ENCODE data around the gene SLC22A15. TPM values are rescaled to one million over a fixed set of nuclear protein-coding genes. Genes with fewer than 3 reads are reported as not detected.

Gene SLC22A15
- polyA plus RNA-seq, 2 of the 4 experiments (the other 2 are of a cell fraction) = 0.81 to 2.5 TPM

GRCh38 chr1:116097626-116098025 is 121.3 kb downstream of the SLC22A15 start:
- ATAC-seq = no peak
- CTCF ChIA-PET = no interaction called here
- POLR2A ChIA-PET = no interaction called here

GRCh38 chr1:116099379-116099778 is 123.1 kb downstream of the SLC22A15 start:
- H3K4me1 ChIP-seq = no peaks in the 10 kb centered on the region
- FAIRE-seq (no peak), ATAC-seq (no peak), DNase-seq (ENCODE audit: low read depth in 1 of 2, low spot score in 1 of 2) (no peak)
- no peak overlapping the region for H3K27ac ChIP-seq
- no peaks in the 10 kb centered on the region for H3K9me3 ChIP-seq
- no peak overlapping the region for H3K4me2 ChIP-seq
- CTCF ChIA-PET = interaction anchor here (1.3 kb wide), 1 partner anchor 40 kb away, joined by 4 read pairs; no protein-coding TSS in a partner anchor
- 60% methylated on average over 4 of the region's 4 CpGs for WGBS (ENCODE audit: missing lambda C conversion rate)
- TF ChIP-seq KDM1A (IDR thresholded peaks at IDR 0.05; ENCODE audit: low read depth) = no peak
- no peak overlapping the region for H3K4me3 ChIP-seq
- POLR2A ChIA-PET = no interaction called here

More at GRCh38 chr1:116097626-116098025, 121.3 kb downstream of the SLC22A15 start:
- no peak for FAIRE-seq
- WGBS (ENCODE audit: missing lambda C conversion rate) = 56% methylated on average over 1 of the region's 1 CpG
- Histone ChIP-seq H3K9me3 (no peaks in the 10 kb centered on the region), H3K4me1 (no peaks in the 10 kb centered on the region), H3K4me3 (no peak overlapping the region), H3K27ac (no peak overlapping the region), H3K4me2 (no peak overlapping the region)
- TF ChIP-seq CBX8 (IDR thresholded peaks at IDR 0.05) (no peak), EHF (CRISPR knock-in tag; IDR thresholded peaks at IDR 0.05) (no peak), FOXS1 (CRISPR knock-in tag; IDR thresholded peaks at IDR 0.05) (no peak), CEBPB (IDR thresholded peaks at IDR 0.05) (no peak), CTCF (IDR thresholded peaks at IDR 0.05) (no peak), HOXB5 (CRISPR knock-in tag; IDR thresholded peaks at IDR 0.05) (no peak), KDM5A (IDR thresholded peaks at IDR 0.05) (no peak), NR3C1 (IDR thresholded peaks at IDR 0.05) (no peak), JUN (IDR thresholded peaks at IDR 0.05) (no peak), E2F6 (IDR thresholded peaks at IDR 0.05; ENCODE audit: borderline replicate concordance, low read depth) (no peak), POLR2AphosphoS2 (conservative IDR thresholded peaks at IDR 0.05; ENCODE audit: low read length) (no peak), HDAC2 (IDR thresholded peaks at IDR 0.05) (no peak), SREBF2 (IDR thresholded peaks at IDR 0.05) (no peak), FOSL2 (IDR thresholded peaks at IDR 0.05) (no peak), FOSL2 (CRISPR knock-in tag; IDR thresholded peaks at IDR 0.05) (no peak), ZNF302 (CRISPR knock-in tag; IDR thresholded peaks at IDR 0.05) (no peak), RARB (CRISPR knock-in tag; IDR thresholded peaks at IDR 0.05) (no peak), BCL3 (IDR thresholded peaks at IDR 0.05) (no peak), NPAS2 (CRISPR knock-in tag; IDR thresholded peaks at IDR 0.05; ENCODE audit: borderline replicate concordance) (no peak), TFCP2L1 (CRISPR knock-in tag; IDR thresholded peaks at IDR 0.05) (no peak), SMC3 (IDR thresholded peaks at IDR 0.05) (no peak)
- DNase-seq (ENCODE audit: low read depth in 1 of 2, low spot score in 1 of 2) = no peak

- H3K4me3 ChIP-seq = no peak overlapping the region
- no peaks in the 10 kb centered on the region for H3K4me1 ChIP-seq
- no peak overlapping the region for H3K27ac ChIP-seq
- POLR2A ChIA-PET = no interaction called here
- CTCF ChIA-PET = interaction anchor here (1.0 kb wide), 1 partner anchor 13 kb away, joined by 3 read pairs; no protein-coding TSS in a partner anchor
- no peaks in the 10 kb centered on the region for H3K9me3 ChIP-seq
- WGBS (ENCODE audit: missing lambda C conversion rate) = 87% methylated on average over 2 of the region's 2 CpGs
- DNase-seq (ENCODE audit: low read depth in 1 of 2, low spot score in 1 of 2) (no peak), FAIRE-seq (no peak), ATAC-seq (no peak)
- no peak overlapping the region for H3K4me2 ChIP-seq
- TF ChIP-seq GATA3 (IDR thresholded peaks at IDR 0.05; ENCODE audit: borderline replicate concordance) = no peak
- no peak for TF ChIP-seq MAFK (IDR thresholded peaks at IDR 0.05; ENCODE audit: partially characterized antibody)
- TF ChIP-seq HDAC2 (IDR thresholded peaks at IDR 0.05) = no peak
- TF ChIP-seq POLR2AphosphoS2 (conservative IDR thresholded peaks at IDR 0.05; ENCODE audit: low read length) = no peak
Observed at GRCh38 chr1:116099919-116100318, 123.6 kb downstream of the SLC22A15 start.

Measured in A549 (cell line).